ENCODE measurements around the gene DIS3L2.

- TF ChIP-seq, protein P1, sequence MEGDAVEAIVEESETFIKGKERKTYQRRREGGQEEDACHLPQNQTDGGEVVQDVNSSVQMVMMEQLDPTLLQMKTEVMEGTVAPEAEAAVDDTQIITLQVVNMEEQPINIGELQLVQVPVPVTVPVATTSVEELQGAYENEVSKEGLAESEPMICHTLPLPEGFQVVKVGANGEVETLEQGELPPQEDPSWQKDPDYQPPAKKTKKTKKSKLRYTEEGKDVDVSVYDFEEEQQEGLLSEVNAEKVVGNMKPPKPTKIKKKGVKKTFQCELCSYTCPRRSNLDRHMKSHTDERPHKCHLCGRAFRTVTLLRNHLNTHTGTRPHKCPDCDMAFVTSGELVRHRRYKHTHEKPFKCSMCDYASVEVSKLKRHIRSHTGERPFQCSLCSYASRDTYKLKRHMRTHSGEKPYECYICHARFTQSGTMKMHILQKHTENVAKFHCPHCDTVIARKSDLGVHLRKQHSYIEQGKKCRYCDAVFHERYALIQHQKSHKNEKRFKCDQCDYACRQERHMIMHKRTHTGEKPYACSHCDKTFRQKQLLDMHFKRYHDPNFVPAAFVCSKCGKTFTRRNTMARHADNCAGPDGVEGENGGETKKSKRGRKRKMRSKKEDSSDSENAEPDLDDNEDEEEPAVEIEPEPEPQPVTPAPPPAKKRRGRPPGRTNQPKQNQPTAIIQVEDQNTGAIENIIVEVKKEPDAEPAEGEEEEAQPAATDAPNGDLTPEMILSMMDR (IDR thresholded peaks at IDR 0.05; ENCODE audit: control extremely low read depth in 1 of 3, insufficient read depth in 1 of 3, low read depth in 1 of 3, low read length in 3 of 3), result no peak
- TF ChIP-seq CHD2 (IDR thresholded peaks at IDR 0.05; ENCODE audit: low read length), result no peak
- TF ChIP-seq NRF1 (IDR thresholded peaks at IDR 0.05; ENCODE audit: low read depth, low read length), result no peak
- no peak for TF ChIP-seq HDAC6 (IDR thresholded peaks at IDR 0.05; ENCODE audit: low read depth, low read length)
- TF ChIP-seq TBP (IDR thresholded peaks at IDR 0.05; ENCODE audit: low read depth, low read length), result no peak
- TF ChIP-seq RXRA (IDR thresholded peaks at IDR 0.05; ENCODE audit: insufficient read depth, low read depth, low read length), result no peak
- no peak for TF ChIP-seq SIN3A (conservative IDR thresholded peaks at IDR 0.05 in 1 of 2, IDR thresholded peaks at IDR 0.05 in 1 of 2; ENCODE audit: low read depth in 1 of 2, low read length in 2 of 2)
- TF ChIP-seq POLR2A (IDR thresholded peaks at IDR 0.05; ENCODE audit: control extremely low read depth in 1 of 2, low read depth in 2 of 2, low read length in 2 of 2), result no peak
- TF ChIP-seq TEAD4 (IDR thresholded peaks at IDR 0.05; ENCODE audit: low read depth, low read length), result no peak
Observed at GRCh38 chr2:231920795-231921194, 40.7 kb upstream of the DIS3L2 start.

Data from H1 (cell line).